HepG2 (cell line): Measurements from ENCODE around the gene RPS6KA2. TPM values are rescaled to one million over a fixed set of nuclear protein-coding genes. Genes with fewer than 3 reads are reported as not detected.

Experiments used
- ATAC-seq: fragments of 200-7000 bp; cut with Tn5 transposase; 3 replicates; pipeline ENCODE4 v1.9.1; 2020; ENCODE audit warnings: mild to moderate bottlenecking, moderate library complexity
- BruUV-seq: library from RNA; stranded (reverse); fragments of 400-500 nt; replicated peaks from 2 replicates; lab custom pipeline; 2021; lab: Mats Ljungman, UMichigan
- CTCF ChIA-PET: fragments of 300-600 bp; formaldehyde crosslinking; extraction: SDS; loops from one replicate; lab custom pipeline; 2021; ENCODE audit warnings: low total read pairs, inconsistent platforms, low intra/inter-chr PET ratio; lab: Yijun Ruan, JAX
- POLR2A ChIA-PET: fragments of 350-600 bp; sonication (Branson Sonifier 250); formaldehyde crosslinking; loops from one replicate; lab custom pipeline; 2020; ENCODE audit warnings: antibody characterized with exemption, inconsistent platforms; lab: Yijun Ruan, JAX
- DNase-seq: peaks from one replicate; pipeline ENCODE4 v3.0.0-alpha.2; 2015; ENCODE audit warnings: low spot score
- FAIRE-seq: peaks from 3 replicates; lab custom pipeline; 2011; peaks lifted over from hg19 to GRCh38; lab: Jason Lieb, UNC
- H2AFZ ChIP-seq: one replicate; pipeline ENCODE4 v1.6.1; 2011; ENCODE audit warnings: low read length, inconsistent platforms
- H3K27ac ChIP-seq: fragments of 300-600 bp; 3 replicates; pipeline ENCODE4 v1.8.0; 2011; ENCODE audit warnings: mixed run types, mild to moderate bottlenecking, mixed read lengths, low read length, inconsistent platforms; ENCODE audit not compliant: insufficient read depth; ENCODE audit errors: extremely low read length
- H3K27me3 ChIP-seq, 2 experiments: fragments of 200-600 bp in 1 of 2; 2 replicates in 1 of 2; 3 replicates in 1 of 2; pipeline versions ENCODE4 v1.6.0 to v1.8.0; 2011; ENCODE audit warnings: low read length in 2 of 2, mild to moderate bottlenecking in 2 of 2, moderate library complexity in 2 of 2, inconsistent platforms in 1 of 2; ENCODE audit not compliant: insufficient read depth in 2 of 2, control insufficient read depth in 1 of 2
- H3K36me3 ChIP-seq, 2 experiments: fragments of 200-600 bp in 1 of 2; replicated peaks in 1 of 2; 2 replicates in 1 of 2; 3 replicates in 1 of 2; pipeline versions ENCODE4 v1.5.1 to v1.8.0; 2011; ENCODE audit warnings: low read length in 2 of 2, inconsistent platforms in 1 of 2; ENCODE audit not compliant: insufficient read depth in 2 of 2, control insufficient read depth in 1 of 2
- H3K4me1 ChIP-seq: 2 replicates; pipeline ENCODE4 v1.5.1; 2012; ENCODE audit warnings: low read length, inconsistent platforms; ENCODE audit not compliant: insufficient read depth
- H3K4me2 ChIP-seq: 2 replicates; pipeline ENCODE4 v1.6.0; 2011; ENCODE audit warnings: low read depth, low read length, inconsistent platforms
- H3K4me3 ChIP-seq, 3 experiments: fragments of 200-600 bp in 1 of 3; sonication (generic), shearing (Covaris generic) in 1 of 3; replicated peaks in 1 of 3; 2 replicates each; pipeline ENCODE4 v1.5.1; 2011 to 2016; ENCODE audit warnings: low read length in 3 of 3, inconsistent platforms in 2 of 3, low read depth in 2 of 3, mild to moderate bottlenecking in 2 of 3, control low read depth in 1 of 3, mixed read lengths in 1 of 3; ENCODE audit not compliant: insufficient read depth in 1 of 3
- H3K79me2 ChIP-seq: one replicate; pipeline ENCODE4 v1.6.1; 2011; ENCODE audit warnings: low read length, inconsistent platforms; ENCODE audit not compliant: insufficient read depth
- H3K9ac ChIP-seq: 2 replicates; pipeline ENCODE4 v1.6.0; 2011; ENCODE audit warnings: mild to moderate bottlenecking, low read depth, low read length, inconsistent platforms; ENCODE audit not compliant: insufficient read depth
- H3K9me3 ChIP-seq: 2 replicates; pipeline ENCODE4 v1.5.1; 2012; ENCODE audit warnings: mild to moderate bottlenecking, low read length
- H4K20me1 ChIP-seq: 2 replicates; pipeline ENCODE4 v1.6.0; 2011; ENCODE audit warnings: inconsistent platforms, mild to moderate bottlenecking, low read length, moderate library complexity; ENCODE audit not compliant: insufficient read depth
- AGO1 ChIP-seq: fragments of 200-400 bp; formaldehyde crosslinking; IDR thresholded peaks from 2 replicates; pipeline ENCODE4 v1.6.1; 2017; ENCODE audit warnings: mild to moderate bottlenecking, low read depth, low read length, moderate library complexity; ENCODE audit not compliant: poor library complexity, severe bottlenecking
- ATAD3A ChIP-seq: sonication (generic); formaldehyde crosslinking; IDR thresholded peaks from 2 replicates; pipeline ENCODE4 v1.4.0; 2020; ENCODE audit warnings: missing genetic modification reagents
- GATAD2A ChIP-seq: IDR thresholded peaks from 2 replicates; pipeline ENCODE4 v1.6.1; 2016
- HOXA7 ChIP-seq: sonication (generic); formaldehyde crosslinking; IDR thresholded peaks from 2 replicates; pipeline ENCODE4 v1.8.1; 2022; ENCODE audit warnings: mild to moderate bottlenecking, missing genetic modification reagents, moderate library complexity
- PHF5A ChIP-seq: IDR thresholded peaks from one replicate; pipeline ENCODE4 v1.6.1; 2018; ENCODE audit warnings: low read depth, missing genetic modification reagents; ENCODE audit not compliant: unreplicated experiment
- SNRNP70 ChIP-seq: fragments of 200-400 bp; formaldehyde crosslinking; IDR thresholded peaks from 2 replicates; pipeline ENCODE4 v1.6.1; 2017; ENCODE audit warnings: mild to moderate bottlenecking, low read depth, low read length, moderate library complexity
- ZNF367 ChIP-seq: sonication (generic); formaldehyde crosslinking; IDR thresholded peaks from 2 replicates; pipeline ENCODE4 v1.4.0; 2020; ENCODE audit warnings: missing genetic modification reagents, borderline replicate concordance
- ZNF382 ChIP-seq: sonication (generic); formaldehyde crosslinking; IDR thresholded peaks from 2 replicates; pipeline ENCODE4 v1.5.0; 2020; ENCODE audit warnings: missing genetic modification reagents, mild to moderate bottlenecking, borderline replicate concordance
- ZNF737 ChIP-seq: sonication (generic); formaldehyde crosslinking; IDR thresholded peaks from 2 replicates; pipeline ENCODE4 v1.5.0; 2020; ENCODE audit warnings: missing genetic modification reagents, mild to moderate bottlenecking, borderline replicate concordance
- WGBS: methylation state at CpG from one replicate; pipeline ENCODE4 v1.1.6; 2017; ENCODE audit warnings: low lambda C conversion rate; 5-methylcytosine and 5-hydroxymethylcytosine counted together
- in situ Hi-C: cut with HindIII; loops from 2 replicates; pipeline ENCODE4 v1.10.0; 2017; ENCODE audit warnings: low pct_unique_long_range_greater_than_20kb; ENCODE audit not compliant: extremely low pct_ligation_motif_present
- intact Hi-C: fragments of 100-400 bp; cut with micrococcal nuclease; formaldehyde crosslinking; loops from one replicate; pipeline ENCODE4 v1.10.0; 2022; ENCODE audit not compliant: unreplicated experiment
- polyA plus RNA-seq, 8 experiments: library from polyadenylated mRNA; depleted of rRNA in 3 of 8; stranded (reverse) in 7 of 8; unstranded in 1 of 8; fragments of >200 nt; fragmentation: Illumina TruSeq in 4 of 8; extraction: Trizol in 4 of 8; gene quantifications; 2 replicates each; pipeline versions ENCODE4 v1.2.1 to v1.2.3, GENCODE V29; 2011 to 2016; ENCODE audit warnings: low read depth in 4 of 8, missing spikeins in 1 of 8, mixed read lengths in 1 of 8; ENCODE audit not compliant: insufficient read depth in 1 of 8
- total RNA-seq, 5 experiments: library from RNA; depleted of rRNA; stranded (reverse); fragments of >200 nt; fragmentation: Illumina TruSeq; extraction: Trizol; gene quantifications; 2 replicates each; pipeline ENCODE4 v1.2.3, GENCODE V29; 2016; ENCODE audit warnings: low read depth in 1 of 5
- TF ChIP-seq, protein P1 (sequence below): fragments of 450-650 bp; IDR thresholded peaks from 2 replicates; pipeline ENCODE4 v1.6.1; 2017; ENCODE audit warnings: mild to moderate bottlenecking
- TF ChIP-seq, protein P2 (sequence below): sonication (generic); formaldehyde crosslinking; IDR thresholded peaks from 2 replicates; pipeline ENCODE4 v1.5.1; 2020; ENCODE audit warnings: missing genetic modification reagents, mild to moderate bottlenecking, borderline replicate concordance

RPS6KA2 gene
- total and polyA plus RNA-seq, 2 of the 13 experiments (the other 11 are each of a cell fraction or from before 2014, with no cell fraction given): 0.22 to 0.38 TPM

DNA sequence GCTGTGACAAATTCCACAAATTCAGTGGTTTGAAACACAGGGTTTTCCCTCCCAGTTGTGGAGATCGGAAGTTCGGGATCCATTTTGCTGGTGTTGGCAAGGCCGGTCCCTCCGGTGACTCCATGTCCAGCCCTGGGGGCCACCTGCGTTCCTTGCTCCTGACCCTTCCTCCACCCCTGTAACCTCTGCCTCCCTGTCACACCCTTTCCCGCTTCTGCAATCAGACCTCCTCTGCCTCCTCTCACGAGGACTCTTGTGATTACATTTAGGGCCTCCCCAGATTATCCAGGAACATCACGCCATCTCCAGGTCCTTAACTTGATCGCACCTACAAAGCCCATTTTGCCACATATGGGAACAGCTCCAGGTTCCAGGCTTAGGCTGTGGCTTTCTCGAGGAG lies 12.5 kb downstream of the RPS6KA2 start:
- no peak overlapping the region for H3K27ac ChIP-seq
- no peak overlapping the region for H3K4me3 ChIP-seq
- H3K79me2 ChIP-seq: no peaks in the 10 kb centered on the region
- no peaks in the 10 kb centered on the region for H3K36me3 ChIP-seq
- intact Hi-C loops: no loop called here
- no TSS peak for BruUV-seq
- CTCF ChIA-PET: no interaction called here
- in situ Hi-C loops: no loop called here
- WGBS: 57% methylated on average over 10 of the region's 10 CpGs
- no peak overlapping the region for H3K9ac ChIP-seq
- no peak overlapping the region for H2AFZ ChIP-seq
- no peaks in the 10 kb centered on the region for H4K20me1 ChIP-seq
- ATAC-seq (no peak), DNase-seq (no peak), FAIRE-seq (no peak)
- peaks cover 5 to 84% of the 10 kb centered on the region in 2 experiments for H3K27me3 ChIP-seq
- TF ChIP-seq GATAD2A (CRISPR knock-in tag): no peak
- no peak for TF ChIP-seq HOXA7 (CRISPR knock-in tag)
- no peak for TF ChIP-seq ZNF737 (CRISPR knock-in tag)
- TF ChIP-seq, protein P1, sequence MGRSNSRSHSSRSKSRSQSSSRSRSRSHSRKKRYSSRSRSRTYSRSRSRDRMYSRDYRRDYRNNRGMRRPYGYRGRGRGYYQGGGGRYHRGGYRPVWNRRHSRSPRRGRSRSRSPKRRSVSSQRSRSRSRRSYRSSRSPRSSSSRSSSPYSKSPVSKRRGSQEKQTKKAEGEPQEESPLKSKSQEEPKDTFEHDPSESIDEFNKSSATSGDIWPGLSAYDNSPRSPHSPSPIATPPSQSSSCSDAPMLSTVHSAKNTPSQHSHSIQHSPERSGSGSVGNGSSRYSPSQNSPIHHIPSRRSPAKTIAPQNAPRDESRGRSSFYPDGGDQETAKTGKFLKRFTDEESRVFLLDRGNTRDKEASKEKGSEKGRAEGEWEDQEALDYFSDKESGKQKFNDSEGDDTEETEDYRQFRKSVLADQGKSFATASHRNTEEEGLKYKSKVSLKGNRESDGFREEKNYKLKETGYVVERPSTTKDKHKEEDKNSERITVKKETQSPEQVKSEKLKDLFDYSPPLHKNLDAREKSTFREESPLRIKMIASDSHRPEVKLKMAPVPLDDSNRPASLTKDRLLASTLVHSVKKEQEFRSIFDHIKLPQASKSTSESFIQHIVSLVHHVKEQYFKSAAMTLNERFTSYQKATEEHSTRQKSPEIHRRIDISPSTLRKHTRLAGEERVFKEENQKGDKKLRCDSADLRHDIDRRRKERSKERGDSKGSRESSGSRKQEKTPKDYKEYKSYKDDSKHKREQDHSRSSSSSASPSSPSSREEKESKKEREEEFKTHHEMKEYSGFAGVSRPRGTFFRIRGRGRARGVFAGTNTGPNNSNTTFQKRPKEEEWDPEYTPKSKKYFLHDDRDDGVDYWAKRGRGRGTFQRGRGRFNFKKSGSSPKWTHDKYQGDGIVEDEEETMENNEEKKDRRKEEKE: no peak
- no peak for TF ChIP-seq SNRNP70
- TF ChIP-seq, protein P2, sequence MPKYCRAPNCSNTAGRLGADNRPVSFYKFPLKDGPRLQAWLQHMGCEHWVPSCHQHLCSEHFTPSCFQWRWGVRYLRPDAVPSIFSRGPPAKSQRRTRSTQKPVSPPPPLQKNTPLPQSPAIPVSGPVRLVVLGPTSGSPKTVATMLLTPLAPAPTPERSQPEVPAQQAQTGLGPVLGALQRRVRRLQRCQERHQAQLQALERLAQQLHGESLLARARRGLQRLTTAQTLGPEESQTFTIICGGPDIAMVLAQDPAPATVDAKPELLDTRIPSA (CRISPR knock-in tag): no peak
- TF ChIP-seq ZNF367 (CRISPR knock-in tag): no peak
- no peak for TF ChIP-seq PHF5A (CRISPR knock-in tag)
- TF ChIP-seq ATAD3A (CRISPR knock-in tag): no peak
- TF ChIP-seq AGO1: no peak
- TF ChIP-seq ZNF382 (CRISPR knock-in tag): no peak
- no peaks in the 10 kb centered on the region for H3K4me1 ChIP-seq
- no peak overlapping the region for H3K4me2 ChIP-seq
- no peaks in the 10 kb centered on the region for H3K9me3 ChIP-seq
- POLR2A ChIA-PET: no interaction called here
